K562 (cell line): Measurements from ENCODE around the gene CTBS. TPM values are rescaled to one million over a fixed set of nuclear protein-coding genes. Genes with fewer than 3 reads are reported as not detected.

Source experiments
- BACH1 ChIP-seq: fragments of 200-800 bp; sonication (Bioruptor generic); IDR thresholded peaks from 2 replicates; pipeline ENCODE4 v1.6.1; 2016; ENCODE audit warnings: missing genetic modification characterization, missing compliant biosample characterization
- CHD1 ChIP-seq: fragments of 200-600 bp; sonication (generic); IDR thresholded peaks from one replicate; pipeline ENCODE4 v1.6.1; 2012; ENCODE audit warnings: mild to moderate bottlenecking, moderate library complexity, low read length, inconsistent platforms
- ETV5 ChIP-seq: sonication (generic); formaldehyde crosslinking; IDR thresholded peaks from 2 replicates; pipeline ENCODE4 v1.4.0; 2020; ENCODE audit warnings: low read depth, mild to moderate bottlenecking, missing genetic modification reagents
- MBD1 ChIP-seq: fragments of 250-450 bp; sonication (Bioruptor Pico); IDR thresholded peaks from 2 replicates; pipeline ENCODE4 v1.8.0; 2022; ENCODE audit warnings: inconsistent platforms
- MCM7 ChIP-seq, 2 experiments: fragments of 450-650 bp; IDR thresholded peaks; 2 replicates each; pipeline ENCODE4 v1.6.1; 2016 to 2018
- TAF15 ChIP-seq: fragments of 200-400 bp; formaldehyde crosslinking; IDR thresholded peaks from 2 replicates; pipeline ENCODE4 v1.6.1; 2017; ENCODE audit warnings: mild to moderate bottlenecking, low read depth, low read length, moderate library complexity
- TSHZ1 ChIP-seq: fragments of 250-450 bp; sonication (Bioruptor Pico); IDR thresholded peaks from 2 replicates; pipeline ENCODE4 v1.4.0; 2020; ENCODE audit warnings: mild to moderate bottlenecking, moderate library complexity
- polyA plus RNA-seq, 8 experiments: library from polyadenylated mRNA; depleted of rRNA in 4 of 8; stranded (reverse) in 5 of 8; unstranded in 3 of 8; fragments of >200 nt; fragmentation: Nextera tagmentation in 2 of 8; fragmentation: Illumina TruSeq in 1 of 8; extraction: Ambion mirVana in 2 of 8; extraction: Trizol in 1 of 8; gene quantifications; 2 replicates each; pipeline versions ENCODE4 v1.2.1 to v1.2.3, GENCODE V29; 2011 to 2014; ENCODE audit warnings: inconsistent platforms in 1 of 8, missing spikeins in 1 of 8
- total RNA-seq, 7 experiments: library from RNA; depleted of rRNA in 6 of 7; stranded (reverse); fragments of >200 nt in 6 of 7; fragmentation: Illumina TruSeq in 2 of 7; extraction: Trizol in 2 of 7; gene quantifications; 2 replicates each; pipeline versions ENCODE4 v1.2.1 to v1.2.3, GENCODE V29; 2011 to 2021; ENCODE audit warnings: low replicate concordance in 1 of 7
- TF ChIP-seq, protein P1 (sequence below), 2 experiments: fragments of 450-650 bp; IDR thresholded peaks; 2 replicates each; pipeline ENCODE4 v1.6.1; 2018; ENCODE audit warnings: mild to moderate bottlenecking in 2 of 2, low read depth in 1 of 2; ENCODE audit not compliant: partially characterized antibody in 2 of 2

Gene CTBS
- total and polyA plus RNA-seq, 9 of the 15 experiments (the other 6 are each of a cell fraction or from before 2014, with no cell fraction given): 3.0 to 19.8 (median 9.9) TPM

DNA sequence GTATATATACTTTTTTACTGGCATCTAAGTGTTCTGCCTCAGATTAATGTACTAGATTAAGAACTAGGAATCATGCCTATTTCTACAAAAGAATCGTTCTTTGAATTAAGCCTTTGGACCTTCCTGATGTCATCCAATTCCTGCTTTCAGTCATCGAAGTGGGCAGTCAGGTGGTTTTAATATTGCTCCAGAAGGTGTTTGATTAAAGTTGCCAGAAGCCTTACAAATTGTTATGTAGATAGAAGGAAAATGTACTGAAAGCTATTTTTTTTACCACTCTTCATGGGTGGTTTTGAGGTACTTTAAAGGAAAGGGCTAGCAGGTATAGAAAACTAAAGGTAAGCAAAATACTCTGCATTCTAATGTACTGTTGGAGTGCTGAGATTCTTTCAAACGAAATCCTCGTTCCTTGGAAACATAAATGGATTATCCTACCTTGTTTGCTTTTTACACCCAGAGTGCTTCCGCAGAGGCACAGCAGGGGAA lies 716 bp downstream of the CTBS start (continued):
- no peak for TF ChIP-seq TAF15
- no peak for TF ChIP-seq MCM7 (IDR thresholded peaks at IDR 0.05)
- TF ChIP-seq TSHZ1 (CRISPR knock-in tag): no peak
- TF ChIP-seq BACH1 (tag): peak; percentile 53; the same call in 1 of the 2 replicates
- peak; percentile 18 for TF ChIP-seq CHD1
- no peak for TF ChIP-seq ETV5 (CRISPR knock-in tag)
- TF ChIP-seq, protein P1, sequence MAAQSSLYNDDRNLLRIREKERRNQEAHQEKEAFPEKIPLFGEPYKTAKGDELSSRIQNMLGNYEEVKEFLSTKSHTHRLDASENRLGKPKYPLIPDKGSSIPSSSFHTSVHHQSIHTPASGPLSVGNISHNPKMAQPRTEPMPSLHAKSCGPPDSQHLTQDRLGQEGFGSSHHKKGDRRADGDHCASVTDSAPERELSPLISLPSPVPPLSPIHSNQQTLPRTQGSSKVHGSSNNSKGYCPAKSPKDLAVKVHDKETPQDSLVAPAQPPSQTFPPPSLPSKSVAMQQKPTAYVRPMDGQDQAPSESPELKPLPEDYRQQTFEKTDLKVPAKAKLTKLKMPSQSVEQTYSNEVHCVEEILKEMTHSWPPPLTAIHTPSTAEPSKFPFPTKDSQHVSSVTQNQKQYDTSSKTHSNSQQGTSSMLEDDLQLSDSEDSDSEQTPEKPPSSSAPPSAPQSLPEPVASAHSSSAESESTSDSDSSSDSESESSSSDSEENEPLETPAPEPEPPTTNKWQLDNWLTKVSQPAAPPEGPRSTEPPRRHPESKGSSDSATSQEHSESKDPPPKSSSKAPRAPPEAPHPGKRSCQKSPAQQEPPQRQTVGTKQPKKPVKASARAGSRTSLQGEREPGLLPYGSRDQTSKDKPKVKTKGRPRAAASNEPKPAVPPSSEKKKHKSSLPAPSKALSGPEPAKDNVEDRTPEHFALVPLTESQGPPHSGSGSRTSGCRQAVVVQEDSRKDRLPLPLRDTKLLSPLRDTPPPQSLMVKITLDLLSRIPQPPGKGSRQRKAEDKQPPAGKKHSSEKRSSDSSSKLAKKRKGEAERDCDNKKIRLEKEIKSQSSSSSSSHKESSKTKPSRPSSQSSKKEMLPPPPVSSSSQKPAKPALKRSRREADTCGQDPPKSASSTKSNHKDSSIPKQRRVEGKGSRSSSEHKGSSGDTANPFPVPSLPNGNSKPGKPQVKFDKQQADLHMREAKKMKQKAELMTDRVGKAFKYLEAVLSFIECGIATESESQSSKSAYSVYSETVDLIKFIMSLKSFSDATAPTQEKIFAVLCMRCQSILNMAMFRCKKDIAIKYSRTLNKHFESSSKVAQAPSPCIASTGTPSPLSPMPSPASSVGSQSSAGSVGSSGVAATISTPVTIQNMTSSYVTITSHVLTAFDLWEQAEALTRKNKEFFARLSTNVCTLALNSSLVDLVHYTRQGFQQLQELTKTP (IDR thresholded peaks at IDR 0.05; ENCODE audit: low read depth in 1 of 2, partially characterized antibody in 2 of 2): peak; percentile 32 to 39
- TF ChIP-seq MBD1: 0 out of 2 replicates have a peak, but pooled peaks have one; percentile 19
- TF ChIP-seq, all 486 proteins: peak for 13
